ENCODE results near the gene FNDC10.
A peak's percentile ranks its signal among the peaks of the same experiment; 100 is the strongest.

Gene FNDC10

GRCh38 chr1:1616045-1616790, 16.3 kb upstream of the FNDC10 start:
- no peak for DNase-seq (ENCODE audit: low read depth in 2 of 2)

GRCh38 chr1:1615256-1616044, 15.5 kb upstream of the FNDC10 start, which contains the start of gene MIB2:
TSS of gene MIB2 (plus strand) at chr1:1615500. CDS start at chr1:1623453, 7,953 bp downstream.
- peak; percentile 93 to 96 for DNase-seq (ENCODE audit: low read depth in 2 of 2)

- DNase-seq (ENCODE audit: low read depth in 2 of 2): no peak
These were observed 15.0 kb upstream of the FNDC10 start for GRCh38 chr1:1614954-1615255.

- peak in 1 of 2 donors; percentile 39 for DNase-seq (ENCODE audit: low read depth in 2 of 2)
These were observed 14.4 kb upstream of the FNDC10 start for GRCh38 chr1:1614204-1614953.

GRCh38 chr1:1613509-1614082, 13.7 kb upstream of the FNDC10 start:
- DNase-seq (ENCODE audit: low read depth in 2 of 2): no peak

- DNase-seq (ENCODE audit: low read depth in 2 of 2): no peak
These were observed 12.1 kb upstream of the FNDC10 start for GRCh38 chr1:1612104-1612400.

- no peak for DNase-seq (ENCODE audit: low read depth in 2 of 2)
These were observed 10.9 kb upstream of the FNDC10 start for GRCh38 chr1:1610796-1611195.

- no peak for DNase-seq (ENCODE audit: low read depth in 2 of 2)
These were observed 10.0 kb upstream of the FNDC10 start for GRCh38 chr1:1609822-1610485.

GRCh38 chr1:1606232-1606631, 6.3 kb upstream of the FNDC10 start:
- no peak for DNase-seq (ENCODE audit: low read depth in 2 of 2)

GRCh38 chr1:1605724-1606123, 5.8 kb upstream of the FNDC10 start:
- DNase-seq (ENCODE audit: low read depth in 2 of 2): no peak

- no peak for DNase-seq (ENCODE audit: low read depth in 2 of 2)
These were observed 5.2 kb upstream of the FNDC10 start for GRCh38 chr1:1605034-1605591.

- DNase-seq (ENCODE audit: low read depth in 2 of 2): no peak
These were observed 4.6 kb upstream of the FNDC10 start for GRCh38 chr1:1604374-1605033.

- DNase-seq (ENCODE audit: low read depth in 2 of 2): no peak
These were observed 3.9 kb upstream of the FNDC10 start for GRCh38 chr1:1603671-1604373.

GRCh38 chr1:1602968-1603506, 3.1 kb upstream of the FNDC10 start:
- no peak for DNase-seq (ENCODE audit: low read depth in 2 of 2)

GRCh38 chr1:1602304-1602967, 2.5 kb upstream of the FNDC10 start:
- no peak for DNase-seq (ENCODE audit: low read depth in 2 of 2)

GRCh38 chr1:1601564-1602303, 1.8 kb upstream of the FNDC10 start:
- DNase-seq (ENCODE audit: low read depth in 2 of 2): no peak

GRCh38 chr1:1600861-1601563, 1.1 kb upstream of the FNDC10 start:
- DNase-seq (ENCODE audit: low read depth in 2 of 2): no peak

Data from stimulated activated CD8-positive, alpha-beta memory T cell treated with anti-CD3 and anti-CD28 coated beads, Interleukin-15, amount 100 ng/mL, for 4 hours (primary cell).